ENCODE data around the gene CCDC9B.
A peak's percentile ranks its signal among the peaks of the same experiment; 100 is the strongest.

DNA sequence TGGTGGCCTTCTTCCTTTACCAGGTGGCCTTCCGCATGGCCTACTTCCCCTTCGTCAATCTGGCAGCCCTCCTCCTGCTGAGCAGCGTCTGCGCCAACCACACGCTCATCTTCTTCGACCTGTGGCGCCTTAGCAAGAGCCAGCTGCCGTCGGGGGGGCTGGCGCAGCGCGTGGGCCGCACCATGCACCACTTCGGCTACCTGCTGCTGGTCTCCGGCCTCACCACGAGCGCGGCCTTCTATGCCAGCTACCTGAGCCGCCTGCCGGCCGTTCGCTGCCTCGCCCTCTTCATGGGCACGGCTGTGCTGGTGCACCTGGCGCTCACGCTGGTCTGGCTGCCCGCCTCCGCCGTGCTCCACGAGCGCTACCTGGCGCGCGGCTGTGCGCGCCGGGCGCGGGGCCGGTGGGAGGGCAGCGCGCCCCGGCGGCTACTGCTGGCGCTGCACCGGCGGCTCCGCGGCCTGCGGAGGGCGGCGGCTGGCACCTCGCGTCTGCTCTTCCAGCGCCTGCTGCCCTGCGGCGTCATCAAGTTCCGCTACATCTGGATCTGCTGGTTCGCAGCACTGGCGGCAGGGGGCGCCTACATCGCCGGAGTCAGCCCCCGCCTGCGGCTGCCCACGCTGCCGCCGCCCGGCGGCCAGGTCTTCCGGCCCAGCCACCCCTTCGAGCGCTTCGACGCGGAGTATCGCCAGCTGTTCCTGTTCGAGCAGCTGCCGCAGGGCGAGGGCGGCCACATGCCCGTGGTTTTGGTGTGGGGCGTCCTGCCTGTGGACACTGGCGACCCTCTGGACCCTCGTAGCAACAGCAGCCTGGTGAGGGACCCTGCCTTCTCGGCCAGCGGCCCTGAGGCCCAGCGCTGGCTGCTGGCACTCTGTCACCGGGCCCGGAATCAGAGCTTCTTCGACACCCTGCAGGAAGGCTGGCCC is 27.2 kb upstream of the CCDC9B start:
- TF ChIP-seq CBFB (CRISPR knock-in tag; IDR thresholded peaks at IDR 0.05; ENCODE audit: low read depth) (peak; percentile 93), ZNF423 (CRISPR knock-in tag; IDR thresholded peaks at IDR 0.05) (0 out of 2 replicates have a peak, but pooled peaks have one; percentile 34), NFYB (CRISPR knock-in tag; conservative IDR thresholded peaks at IDR 0.05; ENCODE audit: low read depth) (peak; percentile 62), GTF2I (CRISPR knock-in tag; conservative IDR thresholded peaks at IDR 0.05) (no peak), JUN (CRISPR knock-in tag; IDR thresholded peaks at IDR 0.05) (peak; percentile 98), NR2C2 (CRISPR knock-in tag; IDR thresholded peaks at IDR 0.05) (peak; percentile 89), MYBL2 (CRISPR knock-in tag; IDR thresholded peaks at IDR 0.05) (peak; percentile 98), ZNF263 (CRISPR knock-in tag; IDR thresholded peaks at IDR 0.05; ENCODE audit: low read depth) (peak; percentile 79; the same call in 1 of the 2 replicates), CREM (CRISPR knock-in tag; IDR thresholded peaks at IDR 0.05) (peak; percentile 90)
- TF ChIP-seq, protein P1, sequence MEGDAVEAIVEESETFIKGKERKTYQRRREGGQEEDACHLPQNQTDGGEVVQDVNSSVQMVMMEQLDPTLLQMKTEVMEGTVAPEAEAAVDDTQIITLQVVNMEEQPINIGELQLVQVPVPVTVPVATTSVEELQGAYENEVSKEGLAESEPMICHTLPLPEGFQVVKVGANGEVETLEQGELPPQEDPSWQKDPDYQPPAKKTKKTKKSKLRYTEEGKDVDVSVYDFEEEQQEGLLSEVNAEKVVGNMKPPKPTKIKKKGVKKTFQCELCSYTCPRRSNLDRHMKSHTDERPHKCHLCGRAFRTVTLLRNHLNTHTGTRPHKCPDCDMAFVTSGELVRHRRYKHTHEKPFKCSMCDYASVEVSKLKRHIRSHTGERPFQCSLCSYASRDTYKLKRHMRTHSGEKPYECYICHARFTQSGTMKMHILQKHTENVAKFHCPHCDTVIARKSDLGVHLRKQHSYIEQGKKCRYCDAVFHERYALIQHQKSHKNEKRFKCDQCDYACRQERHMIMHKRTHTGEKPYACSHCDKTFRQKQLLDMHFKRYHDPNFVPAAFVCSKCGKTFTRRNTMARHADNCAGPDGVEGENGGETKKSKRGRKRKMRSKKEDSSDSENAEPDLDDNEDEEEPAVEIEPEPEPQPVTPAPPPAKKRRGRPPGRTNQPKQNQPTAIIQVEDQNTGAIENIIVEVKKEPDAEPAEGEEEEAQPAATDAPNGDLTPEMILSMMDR (IDR thresholded peaks at IDR 0.05), result peak; percentile 77
- TF ChIP-seq, protein P2, sequence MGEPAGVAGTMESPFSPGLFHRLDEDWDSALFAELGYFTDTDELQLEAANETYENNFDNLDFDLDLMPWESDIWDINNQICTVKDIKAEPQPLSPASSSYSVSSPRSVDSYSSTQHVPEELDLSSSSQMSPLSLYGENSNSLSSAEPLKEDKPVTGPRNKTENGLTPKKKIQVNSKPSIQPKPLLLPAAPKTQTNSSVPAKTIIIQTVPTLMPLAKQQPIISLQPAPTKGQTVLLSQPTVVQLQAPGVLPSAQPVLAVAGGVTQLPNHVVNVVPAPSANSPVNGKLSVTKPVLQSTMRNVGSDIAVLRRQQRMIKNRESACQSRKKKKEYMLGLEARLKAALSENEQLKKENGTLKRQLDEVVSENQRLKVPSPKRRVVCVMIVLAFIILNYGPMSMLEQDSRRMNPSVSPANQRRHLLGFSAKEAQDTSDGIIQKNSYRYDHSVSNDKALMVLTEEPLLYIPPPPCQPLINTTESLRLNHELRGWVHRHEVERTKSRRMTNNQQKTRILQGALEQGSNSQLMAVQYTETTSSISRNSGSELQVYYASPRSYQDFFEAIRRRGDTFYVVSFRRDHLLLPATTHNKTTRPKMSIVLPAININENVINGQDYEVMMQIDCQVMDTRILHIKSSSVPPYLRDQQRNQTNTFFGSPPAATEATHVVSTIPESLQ (CRISPR knock-in tag; IDR thresholded peaks at IDR 0.05), result 0 out of 2 replicates have a peak, but pooled peaks have one; percentile 53
- TF ChIP-seq, protein P3, sequence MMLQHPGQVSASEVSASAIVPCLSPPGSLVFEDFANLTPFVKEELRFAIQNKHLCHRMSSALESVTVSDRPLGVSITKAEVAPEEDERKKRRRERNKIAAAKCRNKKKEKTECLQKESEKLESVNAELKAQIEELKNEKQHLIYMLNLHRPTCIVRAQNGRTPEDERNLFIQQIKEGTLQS (CRISPR knock-in tag; conservative IDR thresholded peaks at IDR 0.05), result peak; percentile 92

Data from WTC11 (cell line).